Mononuclear cell (primary cell): Measurements from ENCODE around the gene ARHGAP33. TPM values are rescaled to one million over a fixed set of nuclear protein-coding genes. Genes with fewer than 3 reads are reported as not detected.

Source experiments
- H3K27me3 ChIP-seq: 2 replicates; pipeline ENCODE4 v1.6.0; 2011; ENCODE audit warnings: low read length, control low read depth; ENCODE audit not compliant: insufficient read depth
- H3K4me1 ChIP-seq: 2 replicates; pipeline ENCODE4 v1.5.1; 2011; ENCODE audit warnings: mild to moderate bottlenecking, low read length, control low read depth; ENCODE audit not compliant: insufficient read depth
- H3K4me3 ChIP-seq: 2 replicates; pipeline ENCODE4 v1.5.1; 2011; ENCODE audit warnings: mild to moderate bottlenecking, low read length, moderate library complexity
- H3K9me3 ChIP-seq: 2 replicates; pipeline ENCODE4 v1.5.1; 2011; ENCODE audit warnings: low read depth, mild to moderate bottlenecking, control low read depth, low read length
- total RNA-seq: library from RNA; depleted of rRNA; stranded (reverse); fragments of >200 nt; gene quantifications from one replicate; pipeline ENCODE4 v1.2.3, GENCODE V29; 2012

The ARHGAP33 gene
- total RNA-seq, 1 donor, result 4.1 TPM

DNA sequence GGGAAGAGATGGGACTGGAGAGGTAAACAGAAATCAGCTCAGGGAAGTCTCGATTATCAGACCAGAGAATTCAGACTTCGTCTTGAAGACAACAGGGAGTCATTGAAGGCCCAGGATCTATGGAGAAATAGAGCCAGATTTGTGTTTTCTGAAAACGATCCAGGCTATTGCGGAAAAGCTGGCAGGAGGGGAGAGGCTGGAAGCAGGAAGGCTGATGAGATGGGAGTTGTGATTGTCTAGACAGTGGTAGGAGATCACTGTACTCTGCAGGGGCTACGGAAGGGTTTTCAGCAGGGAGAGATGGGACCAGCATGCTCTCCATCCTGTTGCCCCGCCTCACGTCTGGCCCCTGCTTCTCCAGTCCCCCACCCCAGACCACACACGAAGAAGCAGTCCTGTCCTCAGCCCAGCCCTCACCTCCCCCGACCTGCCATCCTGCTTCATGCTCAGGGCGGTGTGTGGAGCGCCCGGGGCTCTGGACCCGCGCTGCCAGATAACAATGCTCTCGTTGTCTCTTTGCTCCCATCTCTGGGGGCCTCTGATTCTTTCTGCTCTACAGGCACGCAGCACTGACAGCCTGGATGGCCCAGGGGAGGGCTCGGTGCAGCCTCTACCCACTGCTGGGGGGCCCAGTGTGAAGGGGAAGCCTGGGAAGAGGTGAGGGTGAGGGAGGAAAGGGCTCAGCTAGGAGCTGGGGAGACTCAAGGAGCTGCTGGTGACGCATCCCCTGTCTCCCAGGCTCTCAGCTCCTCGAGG lies 1.9 kb downstream of the ARHGAP33 start:
- Histone ChIP-seq H3K27me3 (no peaks in the 10 kb centered on the region), H3K4me3 (no peak overlapping the region), H3K4me1 (peaks cover 12% of the 10 kb centered on the region), H3K9me3 (no peaks in the 10 kb centered on the region)

DNA sequence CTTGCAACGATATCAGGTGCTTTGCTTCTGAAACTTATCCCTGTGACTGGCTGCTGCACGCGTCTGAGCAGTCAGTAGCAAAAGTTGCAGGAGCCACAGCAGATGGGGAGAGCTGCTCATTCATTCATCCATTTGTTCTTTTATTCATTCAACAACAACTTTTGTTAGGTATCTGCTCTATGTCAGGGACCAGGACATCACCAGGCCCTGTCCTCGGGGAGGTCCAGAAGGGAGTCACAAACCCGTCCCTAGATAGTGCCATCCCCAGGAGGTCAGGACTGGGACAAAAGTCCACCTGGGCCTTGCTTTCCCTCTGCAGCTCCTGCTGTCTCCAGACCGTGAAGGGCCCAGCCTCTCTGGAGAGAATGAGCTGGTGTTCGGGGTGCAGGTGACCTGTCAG lies 2.6 kb downstream of the ARHGAP33 start:
- Histone ChIP-seq H3K4me3 (no peak overlapping the region), H3K9me3 (no peaks in the 10 kb centered on the region), H3K4me1 (peaks cover 12% of the 10 kb centered on the region), H3K27me3 (no peaks in the 10 kb centered on the region)

GRCh38 chr19:35779033-35779432 lies 3.7 kb downstream of the ARHGAP33 start:
- H3K9me3 ChIP-seq, result no peaks in the 10 kb centered on the region
- no peak overlapping the region for H3K4me3 ChIP-seq
- H3K27me3 ChIP-seq, result no peaks in the 10 kb centered on the region
- H3K4me1 ChIP-seq, result peaks cover 12% of the 10 kb centered on the region

DNA sequence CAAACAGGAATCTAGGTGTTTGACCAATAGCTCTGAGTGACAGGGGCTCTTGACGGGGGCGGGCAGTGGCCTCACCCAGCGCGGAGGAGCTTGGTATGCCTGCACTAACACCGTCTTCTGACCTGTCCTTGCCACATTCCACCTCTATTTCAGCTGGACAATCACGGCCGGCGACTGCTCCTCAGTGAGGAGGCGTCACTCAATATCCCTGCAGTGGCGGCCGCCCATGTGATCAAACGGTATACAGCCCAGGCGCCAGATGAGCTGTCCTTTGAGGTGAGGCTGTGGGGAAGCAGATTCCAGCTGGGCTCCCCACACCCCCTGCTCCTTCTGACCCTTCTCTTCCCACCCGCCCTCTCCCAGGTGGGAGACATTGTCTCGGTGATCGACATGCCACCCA lies 4.7 kb downstream of the ARHGAP33 start:
- peaks cover 5% of the 10 kb centered on the region for H3K4me1 ChIP-seq
- H3K27me3 ChIP-seq, result no peaks in the 10 kb centered on the region
- H3K4me3 ChIP-seq, result no peak overlapping the region
- no peaks in the 10 kb centered on the region for H3K9me3 ChIP-seq

DNA sequence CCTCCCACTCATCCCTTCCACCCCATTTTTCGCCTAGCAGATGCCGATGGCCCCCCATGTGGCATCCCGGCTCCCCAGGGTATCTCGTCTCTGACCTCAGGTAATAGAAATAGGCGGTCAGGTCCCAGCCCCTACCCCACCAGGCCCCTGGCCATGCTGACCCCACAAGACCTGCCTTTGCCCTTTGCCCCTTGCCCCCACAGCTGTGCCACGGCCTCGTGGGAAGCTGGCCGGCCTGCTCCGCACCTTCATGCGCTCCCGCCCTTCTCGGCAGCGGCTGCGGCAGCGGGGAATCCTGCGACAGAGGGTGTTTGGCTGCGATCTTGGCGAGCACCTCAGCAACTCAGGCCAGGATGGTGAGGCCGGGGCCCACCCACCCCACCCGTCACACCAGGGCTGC lies 5.4 kb downstream of the ARHGAP33 start:
- H3K4me1 ChIP-seq, result peaks cover 5% of the 10 kb centered on the region
- no peaks in the 10 kb centered on the region for H3K9me3 ChIP-seq
- H3K4me3 ChIP-seq, result no peak overlapping the region
- H3K27me3 ChIP-seq, result no peaks in the 10 kb centered on the region

DNA sequence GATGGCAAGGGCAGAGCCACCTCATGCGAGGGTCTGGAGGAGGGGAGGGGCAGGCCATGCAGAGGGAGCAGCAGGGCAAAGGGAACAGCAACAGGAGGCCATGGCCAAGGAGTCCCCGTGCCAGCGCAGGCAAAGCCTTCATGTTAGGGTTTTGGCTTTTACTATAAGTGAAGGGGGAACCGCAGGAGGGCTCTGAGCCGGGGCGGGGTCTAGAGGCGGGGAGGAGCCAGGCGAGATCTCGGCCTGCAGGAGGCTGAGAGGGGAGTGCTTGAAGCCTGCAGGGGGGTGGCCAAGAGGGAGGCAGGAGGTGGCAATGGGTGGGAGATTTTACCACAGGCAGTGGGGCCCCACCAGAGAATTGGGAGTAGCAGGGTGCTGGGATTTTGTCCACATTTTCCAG lies 6.3 kb downstream of the ARHGAP33 start:
- Histone ChIP-seq H3K4me3 (no peak overlapping the region), H3K9me3 (no peaks in the 10 kb centered on the region), H3K4me1 (no peaks in the 10 kb centered on the region), H3K27me3 (no peaks in the 10 kb centered on the region)

- Histone ChIP-seq H3K4me1 (no peaks in the 10 kb centered on the region), H3K27me3 (no peaks in the 10 kb centered on the region), H3K9me3 (no peaks in the 10 kb centered on the region), H3K4me3 (no peak overlapping the region)
These were observed 7.2 kb downstream of the ARHGAP33 start for GRCh38 chr19:35782589-35782988.

DNA sequence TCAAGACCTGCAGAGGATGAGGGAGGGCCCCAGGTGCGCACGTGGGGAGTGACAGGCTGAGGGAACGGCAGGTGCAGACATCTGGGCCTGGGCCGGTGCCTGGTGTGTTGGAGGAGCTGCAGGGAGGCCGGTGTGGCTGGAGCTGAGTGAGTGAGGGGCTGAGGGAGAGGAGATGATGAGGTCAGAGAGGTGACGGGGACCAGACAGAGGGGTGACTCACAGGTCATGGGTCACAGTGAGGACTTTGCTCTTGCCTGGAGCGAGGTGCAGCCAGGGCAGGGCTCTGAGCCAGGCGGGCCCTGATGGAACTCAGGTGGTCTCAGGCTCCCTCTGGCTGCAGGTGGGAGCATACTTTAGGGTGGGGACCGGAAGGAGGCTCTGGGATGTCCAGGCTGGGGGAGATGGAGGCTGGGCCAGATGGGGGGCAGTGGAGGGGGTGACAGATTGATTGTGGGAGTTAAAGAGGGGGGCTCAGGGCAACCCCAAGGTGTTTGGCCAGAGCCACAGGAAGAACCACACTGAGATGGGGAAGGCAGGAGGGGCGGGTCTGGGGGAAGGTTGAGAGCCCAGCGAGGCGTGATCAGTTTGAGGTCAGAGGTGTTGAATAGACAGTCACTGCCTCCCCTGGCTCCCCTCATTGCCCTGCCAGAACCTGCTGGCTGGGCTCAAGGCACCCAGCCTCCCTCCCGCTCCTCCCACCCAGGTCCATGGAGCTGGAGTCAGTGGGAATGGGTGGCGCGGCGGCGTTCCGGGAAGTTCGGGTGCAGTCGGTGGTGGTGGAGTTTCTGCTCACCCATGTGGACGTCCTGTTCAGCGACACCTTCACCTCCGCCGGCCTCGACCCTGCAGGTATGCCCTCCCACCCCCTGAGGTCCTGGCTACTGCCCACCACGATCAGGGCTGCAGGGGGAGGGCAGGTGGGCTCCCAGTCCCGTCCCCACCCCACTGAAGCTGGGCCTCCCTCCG lies 8.4 kb downstream of the ARHGAP33 start:
- H3K27me3 ChIP-seq, result no peaks in the 10 kb centered on the region
- H3K4me1 ChIP-seq, result no peaks in the 10 kb centered on the region
- no peak overlapping the region for H3K4me3 ChIP-seq
- no peaks in the 10 kb centered on the region for H3K9me3 ChIP-seq

DNA sequence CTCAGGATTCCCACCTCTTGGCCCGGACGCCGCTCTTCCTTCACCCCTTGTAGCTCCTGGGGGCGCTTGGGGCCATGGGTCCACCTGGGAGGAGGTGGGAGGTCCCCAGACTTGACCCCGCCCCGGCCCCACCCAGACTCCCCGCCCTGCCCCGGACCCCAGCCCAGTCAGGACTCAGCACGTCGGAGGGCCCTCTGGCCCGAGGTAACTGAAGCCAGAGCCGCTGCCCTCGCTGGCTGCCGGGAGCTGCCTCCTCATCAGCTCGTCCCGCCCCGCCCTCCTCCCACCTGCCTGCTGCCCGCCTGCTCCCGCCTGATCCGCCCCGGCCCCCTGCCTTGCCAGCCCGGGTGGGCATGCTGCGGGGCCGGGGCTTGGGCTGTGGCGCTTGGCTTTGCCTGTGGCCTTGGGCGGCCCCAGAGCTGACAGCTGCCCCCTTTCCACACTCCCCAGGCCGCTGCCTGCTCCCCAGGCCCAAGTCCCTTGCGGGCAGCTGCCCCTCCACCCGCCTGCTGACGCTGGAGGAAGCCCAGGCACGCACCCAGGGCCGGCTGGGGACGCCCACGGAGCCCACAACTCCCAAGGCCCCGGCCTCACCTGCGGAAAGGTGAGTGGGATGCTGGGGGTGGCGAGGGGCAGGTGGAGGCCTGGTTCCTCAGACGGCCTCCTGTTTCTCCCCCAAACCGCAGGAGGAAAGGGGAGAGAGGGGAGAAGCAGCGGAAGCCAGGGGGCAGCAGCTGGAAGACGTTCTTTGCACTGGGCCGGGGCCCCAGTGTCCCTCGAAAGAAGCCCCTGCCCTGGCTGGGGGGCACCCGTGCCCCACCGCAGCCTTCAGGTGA lies 9.4 kb downstream of the ARHGAP33 start:
- Histone ChIP-seq H3K9me3 (no peaks in the 10 kb centered on the region), H3K27me3 (no peaks in the 10 kb centered on the region), H3K4me3 (no peak overlapping the region), H3K4me1 (no peaks in the 10 kb centered on the region)

- H3K9me3 ChIP-seq, result no peaks in the 10 kb centered on the region
- no peaks in the 10 kb centered on the region for H3K27me3 ChIP-seq
- no peaks in the 10 kb centered on the region for H3K4me1 ChIP-seq
- H3K4me3 ChIP-seq, result no peak overlapping the region
These were observed 9.9 kb downstream of the ARHGAP33 start for GRCh38 chr19:35785339-35785627.

DNA sequence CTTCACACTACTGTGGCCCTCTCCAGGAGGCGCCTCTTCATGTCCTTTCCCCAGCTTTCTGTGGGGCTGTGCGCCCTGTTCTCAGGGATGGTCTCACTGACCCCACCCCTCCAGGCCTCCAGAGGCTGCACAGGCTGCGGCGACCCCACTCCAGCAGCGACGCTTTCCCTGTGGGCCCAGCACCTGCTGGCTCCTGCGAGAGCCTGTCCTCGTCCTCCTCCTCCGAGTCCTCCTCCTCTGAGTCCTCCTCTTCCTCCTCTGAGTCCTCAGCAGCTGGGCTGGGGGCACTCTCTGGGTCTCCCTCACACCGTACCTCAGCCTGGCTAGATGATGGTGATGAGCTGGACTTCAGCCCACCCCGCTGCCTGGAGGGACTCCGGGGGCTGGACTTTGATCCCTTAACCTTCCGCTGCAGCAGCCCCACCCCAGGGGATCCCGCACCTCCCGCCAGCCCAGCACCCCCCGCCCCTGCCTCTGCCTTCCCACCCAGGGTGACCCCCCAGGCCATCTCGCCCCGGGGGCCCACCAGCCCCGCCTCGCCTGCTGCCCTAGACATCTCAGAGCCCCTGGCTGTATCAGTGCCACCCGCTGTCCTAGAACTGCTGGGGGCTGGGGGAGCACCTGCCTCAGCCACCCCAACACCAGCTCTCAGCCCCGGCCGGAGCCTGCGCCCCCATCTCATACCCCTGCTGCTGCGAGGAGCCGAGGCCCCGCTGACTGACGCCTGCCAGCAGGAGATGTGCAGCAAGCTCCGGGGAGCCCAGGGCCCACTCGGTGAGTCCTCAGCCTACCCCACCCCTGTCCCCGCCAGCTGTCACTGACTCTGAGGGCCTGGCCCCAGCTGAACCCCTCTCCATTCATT lies 11.2 kb downstream of the ARHGAP33 start:
- Histone ChIP-seq H3K27me3 (no peaks in the 10 kb centered on the region), H3K4me3 (no peak overlapping the region), H3K9me3 (no peaks in the 10 kb centered on the region), H3K4me1 (no peaks in the 10 kb centered on the region)

GRCh38 chr19:35787227-35787799 lies 11.9 kb downstream of the ARHGAP33 start:
- no peak overlapping the region for H3K4me3 ChIP-seq
- H3K27me3 ChIP-seq, result no peaks in the 10 kb centered on the region
- no peaks in the 10 kb centered on the region for H3K4me1 ChIP-seq
- H3K9me3 ChIP-seq, result no peaks in the 10 kb centered on the region

- H3K27me3 ChIP-seq, result no peaks in the 10 kb centered on the region
These were observed 13.0 kb downstream of the ARHGAP33 start for GRCh38 chr19:35788205-35788960.

More at GRCh38 chr19:35788205-35788960, 13.0 kb downstream of the ARHGAP33 start:
- no peak overlapping the region for H3K4me3 ChIP-seq
- H3K4me1 ChIP-seq, result no peaks in the 10 kb centered on the region
- no peaks in the 10 kb centered on the region for H3K9me3 ChIP-seq
